Pons (tissue), 1 donor: ENCODE data around the gene RHBDL2.
A peak's percentile ranks its signal among the peaks of the same experiment; 100 is the strongest.
"Not testable (repeated sequence)": the region's sequence is repeated elsewhere in the genome, so short reads cannot be mapped to it uniquely, and the experiment has no call there.

Source experiments
- DNase-seq: peaks from one replicate; pipeline ENCODE4 v3.0.0-alpha.2; 2016; ENCODE audit warnings: low spot score

Gene RHBDL2

DNA sequence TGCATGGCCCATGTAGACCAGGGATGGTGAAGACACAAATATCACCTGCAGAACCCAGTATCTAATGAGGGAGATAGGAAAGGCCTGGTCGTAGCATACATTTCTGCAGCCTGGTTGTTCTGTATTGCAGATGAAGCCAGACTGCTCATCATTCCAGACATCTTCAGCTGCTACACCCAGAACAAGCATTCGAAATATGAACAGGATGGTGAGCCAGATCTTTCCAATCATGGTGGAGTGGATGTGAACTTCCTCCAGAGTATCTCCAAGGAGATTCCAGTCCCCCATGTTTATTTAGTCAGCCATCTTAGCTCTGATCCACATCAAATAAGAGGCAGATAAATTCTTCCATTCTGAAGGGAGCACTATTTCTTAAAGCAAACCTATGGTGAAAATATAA lies 65.8 kb downstream of the RHBDL2 start:
- no peak for DNase-seq

DNA sequence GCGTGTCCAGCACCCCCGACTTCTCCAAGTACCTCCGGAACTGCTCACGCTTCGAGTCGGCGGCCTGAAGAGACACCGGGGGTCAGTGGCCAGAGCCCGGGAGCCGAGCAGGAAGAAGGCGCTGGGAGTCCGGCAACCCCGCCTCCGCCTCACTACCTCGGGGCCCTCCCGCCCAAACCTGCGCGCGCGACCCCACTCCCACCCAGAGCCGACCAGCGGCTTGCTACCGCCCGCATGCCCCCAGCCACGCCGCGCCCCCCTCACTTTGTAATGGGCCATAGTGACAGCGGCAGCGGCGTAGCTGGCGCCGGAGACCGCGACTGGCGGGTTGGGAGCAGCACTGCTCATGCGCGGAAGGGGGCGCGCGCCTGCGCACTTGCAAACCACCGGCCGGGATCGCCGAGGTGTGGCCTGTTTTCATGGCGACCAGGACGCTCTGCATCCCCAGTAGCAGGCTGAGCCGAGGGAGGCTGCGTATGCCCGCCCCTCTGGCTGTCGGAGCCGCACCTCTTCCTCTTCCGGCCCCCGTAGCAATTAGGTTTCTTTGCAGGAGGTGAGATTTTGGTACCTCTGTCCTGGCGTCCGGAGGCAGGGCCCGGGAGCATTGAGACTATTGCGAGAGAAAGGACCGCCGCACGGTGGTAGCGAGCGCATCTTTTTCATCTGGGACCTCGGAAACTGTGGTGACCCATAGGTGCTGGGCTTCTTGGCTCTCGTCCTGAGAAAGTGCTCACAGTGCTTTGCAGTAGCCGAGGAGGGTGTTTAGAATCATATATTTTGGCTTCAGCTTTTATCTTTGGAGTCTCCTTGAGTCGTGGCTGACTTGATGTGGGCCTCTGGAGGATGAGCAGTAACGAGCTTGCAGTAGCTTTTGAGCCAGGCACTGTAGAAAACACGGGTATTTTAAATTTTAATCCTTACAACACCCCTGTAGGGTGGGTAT lies 68.3 kb downstream of the RHBDL2 start, which contains the start of gene MYCBP:
TSS of gene MYCBP (minus strand) at position 322 of the 943 bp plus-strand sequence. CDS start at position 279, 43 bp downstream.
- DNase-seq, result peak; percentile 94

DNA sequence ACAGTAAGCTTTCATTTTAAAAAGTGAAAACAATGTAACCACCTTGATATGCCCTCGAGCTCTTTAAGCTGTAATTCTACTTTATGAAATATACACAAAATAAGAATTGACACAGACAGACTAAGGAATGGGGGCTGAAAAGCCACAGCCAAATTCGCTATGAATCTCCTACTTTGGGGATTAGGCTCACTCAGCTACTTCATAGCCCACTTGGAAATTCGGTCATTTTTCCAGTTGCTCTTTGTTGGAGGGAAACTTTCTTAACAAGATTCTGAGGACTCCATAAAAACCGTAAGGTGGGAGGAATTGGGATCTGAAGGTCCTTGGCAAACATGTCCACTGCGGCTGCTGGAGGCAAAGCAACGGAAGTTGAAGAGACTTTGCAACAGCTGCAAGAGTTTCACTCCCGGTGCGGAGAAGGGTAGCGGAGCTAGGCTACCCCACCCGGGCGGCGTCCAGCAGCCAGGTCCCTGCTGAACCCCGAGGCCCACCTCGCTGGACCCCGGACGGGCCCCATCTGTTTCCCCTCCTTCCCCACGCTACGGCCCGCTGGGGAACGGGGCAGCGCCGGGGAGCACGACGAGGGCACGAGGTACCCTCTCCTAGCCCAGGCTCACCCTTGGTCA lies 69.1 kb downstream of the RHBDL2 start:
- peak; percentile 31 for DNase-seq

DNA sequence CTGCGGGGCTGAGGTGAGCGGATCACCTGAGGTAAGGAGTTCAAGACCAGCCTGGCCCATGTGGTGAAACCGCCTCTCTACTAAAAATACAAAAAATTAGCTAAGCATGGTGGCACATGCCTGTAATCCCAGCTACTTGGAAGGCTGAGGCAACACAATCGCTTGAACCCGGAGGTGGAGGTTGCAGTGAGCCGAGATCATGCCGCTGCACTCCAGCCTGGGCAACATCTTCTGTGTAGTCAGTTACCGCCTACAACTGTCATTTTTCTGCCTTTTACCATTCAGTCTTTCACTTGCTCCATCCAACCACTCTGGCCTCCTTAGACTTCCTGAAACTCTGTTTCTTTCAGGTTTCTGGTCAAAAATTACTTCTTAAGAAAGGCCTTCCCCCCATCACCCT lies 70.6 kb downstream of the RHBDL2 start:
- no peak for DNase-seq

DNA sequence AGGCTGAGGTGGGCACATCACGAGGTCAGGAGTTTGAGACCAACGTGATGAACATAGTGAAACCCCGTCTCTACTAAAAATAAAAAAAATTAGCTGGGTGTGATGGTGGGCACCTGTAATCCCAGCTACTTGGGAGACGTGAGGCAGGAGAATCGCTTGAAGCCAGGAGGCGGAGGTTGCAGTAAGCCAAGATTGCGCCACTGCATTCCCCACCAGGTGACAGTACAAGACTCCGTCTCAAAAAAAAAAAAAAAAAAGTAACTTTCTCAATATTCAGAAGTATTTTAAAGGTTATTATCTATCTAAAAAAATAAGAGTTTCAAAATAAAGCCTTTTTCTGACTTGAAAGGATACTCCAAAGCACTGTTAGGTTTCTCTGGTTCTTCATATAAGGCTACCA lies 74.4 kb downstream of the RHBDL2 start:
- DNase-seq, result no peak

DNA sequence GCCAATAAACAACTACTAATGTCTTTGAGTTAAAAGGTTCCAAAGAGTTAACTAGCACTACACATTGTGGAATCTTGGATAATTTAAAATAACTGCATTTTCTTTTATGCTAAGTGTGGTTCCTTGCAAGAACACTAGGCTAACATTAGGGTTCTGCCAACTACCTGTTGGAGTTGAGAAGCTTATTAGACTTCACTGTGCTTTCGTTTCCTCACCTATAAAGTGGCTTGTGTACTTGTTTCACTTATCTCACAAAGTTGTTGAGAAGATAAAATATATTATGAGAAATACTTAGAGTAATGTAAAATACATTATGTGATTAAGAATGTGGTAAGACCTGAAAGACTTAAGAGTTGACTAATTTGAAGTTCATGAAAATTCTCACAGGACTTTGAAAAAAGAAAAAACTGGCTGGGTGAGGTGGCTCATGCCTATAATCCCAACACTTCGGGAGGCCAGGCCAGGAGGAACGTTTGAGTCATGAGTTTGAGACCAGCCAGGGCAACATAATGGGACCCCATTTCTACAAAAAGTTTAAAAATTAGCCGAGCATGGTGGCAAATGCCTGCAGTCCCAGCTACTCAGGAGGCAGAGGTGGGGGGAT lies 76.4 kb downstream of the RHBDL2 start:
- DNase-seq, result no peak

DNA sequence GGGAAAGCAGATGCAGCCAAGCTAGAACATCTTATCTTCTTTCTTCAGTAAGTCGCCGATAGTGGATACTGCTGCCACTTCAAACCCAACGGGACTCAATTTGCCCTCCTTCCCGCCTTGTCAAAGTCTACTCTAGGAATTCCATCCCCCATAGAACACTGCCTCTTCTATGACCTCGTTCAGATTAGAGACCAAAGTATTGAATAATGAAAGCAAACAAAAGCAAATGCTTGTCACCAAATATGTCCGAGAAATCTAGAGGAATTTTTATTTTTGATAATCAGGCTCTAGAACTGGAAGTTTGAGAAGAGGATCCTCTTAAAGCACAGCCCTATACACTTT lies 81.2 kb downstream of the RHBDL2 start:
- peak; percentile 37 for DNase-seq

DNA sequence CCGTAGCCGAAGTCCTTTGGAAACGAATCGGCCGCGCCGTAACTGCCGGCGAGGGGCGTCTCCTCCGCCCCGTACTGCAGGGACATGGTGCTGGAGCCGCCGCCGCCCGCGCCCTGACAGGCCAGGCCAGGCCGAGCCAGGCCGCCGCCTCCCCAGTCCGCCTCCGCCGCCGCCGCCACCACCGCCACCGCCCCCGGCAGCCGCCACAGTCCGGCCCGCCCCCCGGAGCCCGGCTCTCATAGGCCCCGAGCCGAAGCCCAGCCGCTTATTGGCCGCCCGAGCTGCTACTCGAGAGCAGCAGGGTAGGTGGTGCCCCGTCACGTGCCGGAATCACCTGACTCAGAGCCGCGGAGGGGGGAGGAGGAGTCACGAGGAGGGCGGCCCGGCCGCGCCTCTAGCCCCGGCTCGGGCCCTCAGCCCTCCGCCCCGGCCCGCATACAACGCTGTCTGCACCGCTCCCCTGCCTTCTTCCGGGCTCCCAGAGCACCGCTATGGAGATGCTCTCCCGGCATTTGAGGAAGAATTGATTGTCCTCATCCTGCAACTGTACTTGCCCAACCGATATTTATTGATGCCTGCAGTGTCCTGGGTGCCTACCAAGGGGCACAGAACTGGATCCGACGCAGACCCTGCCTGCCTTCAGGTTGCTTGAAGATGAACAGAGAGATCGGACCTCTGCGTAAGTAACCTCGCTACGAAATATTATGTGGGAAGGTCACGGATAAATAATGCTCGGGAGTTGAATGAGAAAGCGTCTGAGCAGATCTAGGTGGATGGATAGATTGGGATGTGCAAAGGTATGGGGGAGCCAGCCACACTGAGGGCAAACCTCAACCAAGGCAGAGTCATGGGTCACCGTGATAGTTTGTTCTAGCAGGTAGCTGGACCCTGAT lies 81.8 kb downstream of the RHBDL2 start, which contains the start of gene RRAGC:
TSS of gene RRAGC (minus strand) at position 212 of the 893 bp plus-strand sequence. CDS start at position 86, 126 bp downstream.
- DNase-seq, result peak; percentile 97

DNA sequence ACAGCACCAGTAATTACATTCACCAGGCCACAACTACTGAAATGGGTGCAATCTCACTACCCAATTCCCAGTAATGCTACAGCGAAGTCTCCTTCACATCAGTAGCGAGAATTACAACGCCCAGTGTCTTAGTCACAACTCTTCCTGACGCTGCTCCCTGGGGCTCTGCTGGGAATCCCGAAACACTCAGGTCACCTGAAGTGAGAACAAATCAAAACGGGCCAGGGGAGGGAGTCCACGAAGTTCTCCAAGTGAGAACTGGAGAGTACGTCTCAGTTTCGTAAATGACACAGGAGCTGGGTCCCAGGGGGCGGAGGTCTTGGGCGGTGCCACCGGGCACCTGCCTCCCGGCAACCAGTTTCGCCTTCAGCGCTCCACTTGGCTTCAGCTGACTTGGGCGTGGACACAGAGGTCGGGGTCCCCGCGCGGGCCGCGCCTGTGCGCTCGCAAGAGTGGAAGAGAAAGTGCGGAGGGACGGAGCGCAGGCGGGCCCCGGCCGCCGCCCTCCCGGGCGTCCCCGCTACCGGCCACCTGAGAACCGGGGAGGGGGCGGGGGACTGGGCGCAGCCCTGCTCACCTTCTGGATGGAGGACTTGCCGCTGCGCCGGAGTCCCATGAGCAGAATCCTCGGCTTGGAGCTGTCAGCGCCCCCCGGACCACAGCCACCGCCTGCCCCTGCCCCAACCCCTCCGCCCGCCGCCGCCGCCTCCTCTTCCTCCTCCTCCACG lies 82.6 kb downstream of the RHBDL2 start:
- no peak for DNase-seq

DNA sequence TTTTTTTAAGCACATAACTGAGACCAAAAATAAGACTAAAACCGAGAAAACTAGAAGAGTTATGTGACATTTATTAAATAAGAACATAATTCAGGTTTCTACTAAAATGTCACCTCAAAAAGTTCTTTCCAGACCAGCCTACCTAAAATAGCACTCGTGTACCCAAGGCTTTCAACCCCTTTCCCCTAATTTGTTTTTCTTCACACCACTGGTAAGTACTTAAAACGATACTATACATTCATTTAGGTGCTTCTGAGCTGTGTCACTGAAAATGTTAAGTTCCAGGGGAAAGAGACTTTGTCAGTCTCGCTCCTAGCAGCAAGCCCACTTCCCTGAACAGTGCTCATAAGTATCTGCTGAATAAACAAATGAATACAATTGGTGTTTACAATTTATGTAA lies 88.8 kb downstream of the RHBDL2 start:
- DNase-seq, result no peak

DNA sequence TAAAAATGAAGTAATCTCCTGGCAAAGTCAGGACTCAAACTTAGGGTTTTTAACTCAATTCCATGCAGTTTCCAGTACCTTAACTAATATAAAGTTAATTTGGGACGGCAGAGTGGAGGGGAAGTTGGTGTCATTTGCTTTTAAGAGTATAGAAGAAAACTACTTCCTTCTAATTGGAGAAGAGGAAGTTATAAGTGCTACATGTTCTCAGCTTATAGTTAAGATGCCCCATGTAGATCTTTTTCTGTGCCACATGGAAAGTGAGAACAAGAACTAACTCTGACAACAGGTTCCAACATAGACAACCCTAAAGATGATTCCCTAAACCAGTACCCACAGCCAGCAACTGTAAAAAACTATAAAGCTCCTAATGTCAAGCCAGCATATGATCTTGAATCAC lies 93.6 kb downstream of the RHBDL2 start:
- no peak for DNase-seq

DNA sequence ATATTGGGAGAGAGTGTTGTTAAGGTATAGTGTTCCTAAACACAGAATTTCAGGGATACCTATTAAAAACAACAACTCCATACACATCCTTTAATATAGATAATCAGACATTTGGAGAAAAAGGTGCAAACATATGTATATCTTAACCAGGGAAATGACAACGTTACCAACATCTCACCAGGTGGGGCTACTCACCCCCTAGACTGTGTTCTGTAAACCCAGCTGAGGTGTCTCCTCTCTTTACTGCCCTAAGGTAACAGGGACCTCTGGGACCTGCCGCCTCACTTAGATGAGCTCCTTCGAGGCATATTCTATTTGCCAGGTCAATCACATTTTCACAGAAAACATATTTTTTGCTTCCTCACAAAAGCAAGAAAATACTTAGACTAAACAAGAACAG lies 95.4 kb downstream of the RHBDL2 start:
- no peak for DNase-seq

DNA sequence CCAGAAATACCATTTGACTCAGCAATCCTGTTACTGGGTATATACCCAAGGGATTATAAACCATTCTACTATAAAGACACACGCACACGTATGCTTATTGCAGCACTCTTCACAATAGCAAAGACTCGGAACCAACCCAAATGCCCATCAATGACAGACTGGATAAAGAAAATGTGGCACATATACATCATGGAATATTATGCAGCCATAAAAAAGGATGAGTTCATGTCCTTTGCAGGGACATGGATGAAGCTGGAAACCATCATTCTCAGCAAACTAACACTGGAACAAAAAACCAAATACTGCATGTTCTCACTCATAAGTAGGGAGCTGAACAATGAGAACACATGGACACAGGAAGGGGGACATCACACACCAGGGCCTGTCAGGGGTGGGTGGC lies 96.5 kb downstream of the RHBDL2 start:
- DNase-seq, result not testable (repeated sequence)

DNA sequence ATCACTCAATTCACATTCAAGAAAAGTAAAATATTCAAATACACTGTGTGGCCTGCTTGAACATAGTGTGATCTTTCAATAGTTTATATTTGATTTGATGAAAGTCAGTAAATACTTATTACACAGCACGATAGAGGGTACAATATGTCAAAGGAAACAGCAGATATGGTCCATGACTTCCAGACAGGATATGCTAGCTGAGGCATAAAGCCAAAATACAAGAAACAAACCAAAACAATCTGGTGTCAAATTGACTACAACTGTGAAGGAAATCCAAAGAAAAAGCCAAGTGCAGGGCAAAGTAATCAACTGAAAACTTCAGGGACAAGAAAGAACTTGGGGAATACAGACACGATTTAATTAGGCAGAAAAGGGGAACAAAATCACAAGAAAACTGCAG lies 101.3 kb downstream of the RHBDL2 start:
- DNase-seq, result no peak

DNA sequence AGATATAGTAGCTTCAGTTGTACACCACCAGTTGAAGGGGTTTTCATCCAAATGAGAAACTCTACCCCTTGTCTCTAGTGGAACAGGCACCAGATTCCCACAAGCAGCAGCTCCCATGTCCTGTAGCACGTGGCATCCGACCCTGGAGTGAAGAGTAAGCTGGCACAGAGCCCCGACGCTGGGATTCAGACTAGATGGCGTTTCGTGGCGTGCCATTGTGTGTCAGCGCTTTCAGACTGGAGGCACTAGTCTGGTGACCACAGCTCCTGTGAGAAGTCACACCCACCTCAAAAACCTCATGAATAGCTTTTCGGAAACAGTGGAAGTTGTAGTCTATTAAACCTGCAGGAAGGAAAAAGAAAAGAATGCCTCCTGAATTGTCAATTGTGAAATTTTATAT lies 102.3 kb downstream of the RHBDL2 start:
- no peak for DNase-seq

DNA sequence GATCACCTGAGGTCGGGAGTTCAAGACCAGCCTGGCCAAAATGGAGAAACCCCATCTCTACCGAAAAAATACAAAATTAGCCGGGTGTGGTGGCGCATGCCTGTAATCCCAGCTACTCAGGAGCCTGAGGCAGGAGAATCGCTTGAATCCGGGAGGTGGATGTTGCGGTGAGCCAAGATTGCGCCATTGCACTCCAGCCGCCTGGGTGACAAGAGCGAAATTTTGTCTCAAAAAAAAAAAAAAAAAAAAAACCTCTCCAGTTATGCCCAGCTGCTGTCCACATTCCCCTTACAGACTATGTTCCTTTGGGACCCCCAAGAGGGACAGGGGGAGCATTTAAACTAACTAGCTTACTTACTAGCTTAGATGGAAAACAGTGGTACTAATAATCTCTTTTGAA lies 105.3 kb downstream of the RHBDL2 start:
- DNase-seq, result not testable (repeated sequence)
